ENCODE measurements around the gene P2RY13. TPM values are rescaled to one million over a fixed set of nuclear protein-coding genes. Genes with fewer than 3 reads are reported as not detected.

The P2RY13 gene
- polyA plus RNA-seq, 1 donor from 2014 or later: 0.12 TPM

DNA sequence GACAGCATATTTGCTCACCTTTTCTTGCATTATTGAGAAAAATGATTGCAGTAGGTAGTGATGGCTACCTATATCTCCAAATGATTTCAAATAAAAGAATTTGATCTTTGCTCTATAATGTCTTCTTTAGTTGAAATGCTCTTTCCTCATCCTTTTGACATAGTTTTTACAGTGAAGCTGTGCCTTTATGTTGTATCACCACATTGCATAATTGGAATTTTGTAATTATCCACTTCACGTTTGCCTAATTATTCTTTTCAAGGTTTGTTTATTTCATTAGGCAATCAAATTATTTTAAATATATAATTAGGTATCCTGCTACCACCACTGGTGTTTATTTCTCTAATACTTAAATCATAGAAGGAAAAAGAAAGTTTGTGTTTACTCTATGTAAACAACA is 21.3 kb upstream of the P2RY13 start:
- TF ChIP-seq, protein P1, sequence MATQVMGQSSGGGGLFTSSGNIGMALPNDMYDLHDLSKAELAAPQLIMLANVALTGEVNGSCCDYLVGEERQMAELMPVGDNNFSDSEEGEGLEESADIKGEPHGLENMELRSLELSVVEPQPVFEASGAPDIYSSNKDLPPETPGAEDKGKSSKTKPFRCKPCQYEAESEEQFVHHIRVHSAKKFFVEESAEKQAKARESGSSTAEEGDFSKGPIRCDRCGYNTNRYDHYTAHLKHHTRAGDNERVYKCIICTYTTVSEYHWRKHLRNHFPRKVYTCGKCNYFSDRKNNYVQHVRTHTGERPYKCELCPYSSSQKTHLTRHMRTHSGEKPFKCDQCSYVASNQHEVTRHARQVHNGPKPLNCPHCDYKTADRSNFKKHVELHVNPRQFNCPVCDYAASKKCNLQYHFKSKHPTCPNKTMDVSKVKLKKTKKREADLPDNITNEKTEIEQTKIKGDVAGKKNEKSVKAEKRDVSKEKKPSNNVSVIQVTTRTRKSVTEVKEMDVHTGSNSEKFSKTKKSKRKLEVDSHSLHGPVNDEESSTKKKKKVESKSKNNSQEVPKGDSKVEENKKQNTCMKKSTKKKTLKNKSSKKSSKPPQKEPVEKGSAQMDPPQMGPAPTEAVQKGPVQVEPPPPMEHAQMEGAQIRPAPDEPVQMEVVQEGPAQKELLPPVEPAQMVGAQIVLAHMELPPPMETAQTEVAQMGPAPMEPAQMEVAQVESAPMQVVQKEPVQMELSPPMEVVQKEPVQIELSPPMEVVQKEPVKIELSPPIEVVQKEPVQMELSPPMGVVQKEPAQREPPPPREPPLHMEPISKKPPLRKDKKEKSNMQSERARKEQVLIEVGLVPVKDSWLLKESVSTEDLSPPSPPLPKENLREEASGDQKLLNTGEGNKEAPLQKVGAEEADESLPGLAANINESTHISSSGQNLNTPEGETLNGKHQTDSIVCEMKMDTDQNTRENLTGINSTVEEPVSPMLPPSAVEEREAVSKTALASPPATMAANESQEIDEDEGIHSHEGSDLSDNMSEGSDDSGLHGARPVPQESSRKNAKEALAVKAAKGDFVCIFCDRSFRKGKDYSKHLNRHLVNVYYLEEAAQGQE (IDR thresholded peaks at IDR 0.05; ENCODE audit: borderline replicate concordance): no peak
- TF ChIP-seq SMC3 (conservative IDR thresholded peaks at IDR 0.05; ENCODE audit: poor library complexity) (no peak), TAF1 (IDR thresholded peaks at IDR 0.05; ENCODE audit: low read depth) (no peak)
- Histone ChIP-seq H3K27ac (ENCODE audit: low read length) (no peak overlapping the region), H3K4me2 (ENCODE audit: low read length) (no peak overlapping the region), H3K9ac (ENCODE audit: low read length) (no peak overlapping the region), H4K20me1 (ENCODE audit: insufficient read depth) (no peaks in the 10 kb centered on the region), H2AFZ (ENCODE audit: low read depth, low read length) (no peak overlapping the region), H3K9me2 (ENCODE audit: insufficient read depth, low read length) (no peaks in the 10 kb centered on the region), H3F3A (ENCODE audit: insufficient read depth, low read length, poor library complexity, severe bottlenecking) (no peaks in the 10 kb centered on the region), H3K4me3 (ENCODE audit: low read length) (no peak overlapping the region), H3K9me3 (ENCODE audit: low read length) (no peaks in the 10 kb centered on the region), H3K79me2 (replicated peaks; ENCODE audit: insufficient read depth, low read length) (no peaks in the 10 kb centered on the region), H3K27me3 (ENCODE audit: insufficient read depth, low read depth, low read length) (no peaks in the 10 kb centered on the region), H3K36me3 (ENCODE audit: insufficient read depth, low read length) (peaks cover 5% of the 10 kb centered on the region)

DNA sequence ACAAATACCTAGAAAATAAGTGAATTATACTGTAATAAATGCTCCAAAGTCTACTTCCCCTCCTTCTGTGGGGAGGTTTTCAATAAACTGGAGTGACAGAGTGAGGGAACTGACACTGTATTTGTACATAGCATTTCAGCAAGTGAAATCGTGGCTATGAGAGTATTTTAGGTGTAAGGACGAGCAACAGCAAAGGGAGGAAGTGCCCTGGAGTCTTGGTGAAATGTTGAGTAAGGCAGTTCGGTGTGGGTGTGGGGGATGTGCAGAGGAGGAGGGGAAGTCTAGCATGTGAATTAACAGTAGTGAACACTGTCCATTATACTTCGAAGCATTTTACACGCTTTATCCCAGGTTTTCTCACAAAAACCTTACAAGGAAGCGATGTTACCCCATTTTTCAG is 18.1 kb upstream of the P2RY13 start:
- Histone ChIP-seq H3K9me2 (ENCODE audit: insufficient read depth, low read length) (no peaks in the 10 kb centered on the region), H3K4me3 (ENCODE audit: low read length) (no peak overlapping the region), H3F3A (ENCODE audit: insufficient read depth, low read length, poor library complexity, severe bottlenecking) (no peaks in the 10 kb centered on the region), H3K4me2 (ENCODE audit: low read length) (no peak overlapping the region), H3K9ac (ENCODE audit: low read length) (no peak overlapping the region), H3K36me3 (ENCODE audit: insufficient read depth, low read length) (peaks cover 5% of the 10 kb centered on the region), H3K27ac (ENCODE audit: low read length) (no peak overlapping the region), H3K79me2 (replicated peaks; ENCODE audit: insufficient read depth, low read length) (no peaks in the 10 kb centered on the region), H3K27me3 (ENCODE audit: insufficient read depth, low read depth, low read length) (no peaks in the 10 kb centered on the region), H2AFZ (ENCODE audit: low read depth, low read length) (no peak overlapping the region), H3K9me3 (ENCODE audit: low read length) (no peaks in the 10 kb centered on the region), H4K20me1 (ENCODE audit: insufficient read depth) (no peaks in the 10 kb centered on the region)
- TF ChIP-seq TAF1 (IDR thresholded peaks at IDR 0.05; ENCODE audit: low read depth) (no peak), SMC3 (conservative IDR thresholded peaks at IDR 0.05; ENCODE audit: poor library complexity) (no peak)
- TF ChIP-seq, protein P1 (IDR thresholded peaks at IDR 0.05; ENCODE audit: borderline replicate concordance): no peak

DNA sequence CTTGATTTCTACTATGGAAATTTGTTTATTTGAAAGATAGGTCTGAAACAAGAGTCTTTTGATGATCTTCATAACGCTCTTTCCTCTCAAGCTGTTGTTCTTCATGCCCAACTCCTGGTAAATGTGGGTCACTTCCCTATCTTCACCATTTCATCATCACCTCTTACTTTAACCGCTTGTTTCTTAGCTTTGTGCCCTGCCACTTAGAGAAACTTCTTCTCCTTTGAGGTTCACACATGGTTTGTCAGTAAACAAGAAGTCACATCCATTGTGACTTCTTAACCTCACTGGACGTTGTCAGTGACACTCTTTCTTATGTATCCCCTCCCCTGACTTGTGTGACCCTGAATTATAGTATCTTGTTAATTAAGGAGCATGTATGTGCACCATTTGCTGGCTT is 16.9 kb upstream of the P2RY13 start:
- Histone ChIP-seq H4K20me1 (ENCODE audit: insufficient read depth) (no peaks in the 10 kb centered on the region), H3K27ac (ENCODE audit: low read length) (no peak overlapping the region), H3K4me3 (ENCODE audit: low read length) (no peak overlapping the region), H3K4me2 (ENCODE audit: low read length) (no peak overlapping the region), H3K36me3 (ENCODE audit: insufficient read depth, low read length) (peaks cover 1% of the 10 kb centered on the region), H3F3A (ENCODE audit: insufficient read depth, low read length, poor library complexity, severe bottlenecking) (no peaks in the 10 kb centered on the region), H3K79me2 (replicated peaks; ENCODE audit: insufficient read depth, low read length) (no peaks in the 10 kb centered on the region), H2AFZ (ENCODE audit: low read depth, low read length) (no peak overlapping the region), H3K9me2 (ENCODE audit: insufficient read depth, low read length) (no peaks in the 10 kb centered on the region), H3K27me3 (ENCODE audit: insufficient read depth, low read depth, low read length) (no peaks in the 10 kb centered on the region), H3K9me3 (ENCODE audit: low read length) (no peaks in the 10 kb centered on the region), H3K9ac (ENCODE audit: low read length) (no peak overlapping the region)
- TF ChIP-seq, protein P1 (IDR thresholded peaks at IDR 0.05; ENCODE audit: borderline replicate concordance): no peak
- TF ChIP-seq TAF1 (IDR thresholded peaks at IDR 0.05; ENCODE audit: low read depth): no peak
- no peak for TF ChIP-seq MXI1 (conservative IDR thresholded peaks at IDR 0.05; ENCODE audit: poor library complexity, severe bottlenecking)
- TF ChIP-seq EP300 (conservative IDR thresholded peaks at IDR 0.05; ENCODE audit: poor library complexity, severe bottlenecking): no peak
- TF ChIP-seq SMC3 (conservative IDR thresholded peaks at IDR 0.05; ENCODE audit: poor library complexity): no peak
- no peak for TF ChIP-seq RAD21 (conservative IDR thresholded peaks at IDR 0.05)
- no peak for TF ChIP-seq POLR2AphosphoS5 (IDR thresholded peaks at IDR 0.05)
- TF ChIP-seq EZH2 (IDR thresholded peaks at IDR 0.05; ENCODE audit: borderline replicate concordance, insufficient read depth, low read length, poor library complexity, severe bottlenecking): no peak
- TF ChIP-seq, protein P2, sequence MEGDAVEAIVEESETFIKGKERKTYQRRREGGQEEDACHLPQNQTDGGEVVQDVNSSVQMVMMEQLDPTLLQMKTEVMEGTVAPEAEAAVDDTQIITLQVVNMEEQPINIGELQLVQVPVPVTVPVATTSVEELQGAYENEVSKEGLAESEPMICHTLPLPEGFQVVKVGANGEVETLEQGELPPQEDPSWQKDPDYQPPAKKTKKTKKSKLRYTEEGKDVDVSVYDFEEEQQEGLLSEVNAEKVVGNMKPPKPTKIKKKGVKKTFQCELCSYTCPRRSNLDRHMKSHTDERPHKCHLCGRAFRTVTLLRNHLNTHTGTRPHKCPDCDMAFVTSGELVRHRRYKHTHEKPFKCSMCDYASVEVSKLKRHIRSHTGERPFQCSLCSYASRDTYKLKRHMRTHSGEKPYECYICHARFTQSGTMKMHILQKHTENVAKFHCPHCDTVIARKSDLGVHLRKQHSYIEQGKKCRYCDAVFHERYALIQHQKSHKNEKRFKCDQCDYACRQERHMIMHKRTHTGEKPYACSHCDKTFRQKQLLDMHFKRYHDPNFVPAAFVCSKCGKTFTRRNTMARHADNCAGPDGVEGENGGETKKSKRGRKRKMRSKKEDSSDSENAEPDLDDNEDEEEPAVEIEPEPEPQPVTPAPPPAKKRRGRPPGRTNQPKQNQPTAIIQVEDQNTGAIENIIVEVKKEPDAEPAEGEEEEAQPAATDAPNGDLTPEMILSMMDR (IDR thresholded peaks at IDR 0.05; ENCODE audit: poor library complexity, severe bottlenecking): no peak
